ENCODE data around the gene DMAP1.

GRCh38 chr1:44237721-44238457 lies 24.6 kb downstream of the DMAP1 start:
- TF ChIP-seq EP300 (IDR thresholded peaks at IDR 0.05) (no peak), POLR2A (IDR thresholded peaks at IDR 0.05) (no peak)
